GM15510 (cell line): ENCODE data around the gene C17orf100.
A peak's percentile ranks its signal among the peaks of the same experiment; 100 is the strongest.

Experiments used
- POLR2A ChIP-seq: IDR thresholded peaks from 3 replicates; pipeline ENCODE4 v1.6.1; 2011; ENCODE audit warnings: borderline replicate concordance; ENCODE audit not compliant: insufficient read length; ENCODE audit errors: extremely low read depth

C17orf100 gene

GRCh38 chr17:6638046-6638908 is 13.3 kb upstream of the C17orf100 start:
- no peak for TF ChIP-seq POLR2A

GRCh38 chr17:6639014-6639585 is 12.5 kb upstream of the C17orf100 start:
- TF ChIP-seq POLR2A, result no peak

GRCh38 chr17:6639586-6640535 is 11.7 kb upstream of the C17orf100 start:
- no peak for TF ChIP-seq POLR2A

- peak; percentile 96 for TF ChIP-seq POLR2A
Observed at GRCh38 chr17:6640536-6641246, 10.9 kb upstream of the C17orf100 start, which contains the start of the genes KIAA0753 and TXNDC17. TSS of gene KIAA0753 (minus strand) at chr17:6640711. CDS start at chr17:6635103, 5,608 bp downstream. TSS of gene TXNDC17 (plus strand) at chr17:6641060. CDS start at chr17:6641083, 23 bp downstream.

- TF ChIP-seq POLR2A, result no peak
Observed at GRCh38 chr17:6641247-6641863, 10.2 kb upstream of the C17orf100 start.

GRCh38 chr17:6642592-6642991 is 9.0 kb upstream of the C17orf100 start:
- no peak for TF ChIP-seq POLR2A

GRCh38 chr17:6643451-6644125 is 8.0 kb upstream of the C17orf100 start:
- TF ChIP-seq POLR2A, result no peak

- TF ChIP-seq POLR2A, result no peak
Observed at GRCh38 chr17:6648181-6648580, 3.4 kb upstream of the C17orf100 start.

- no peak for TF ChIP-seq POLR2A
Observed at GRCh38 chr17:6651919-6652452, 424 bp downstream of the C17orf100 start.

- TF ChIP-seq POLR2A, result no peak
Observed at GRCh38 chr17:6654841-6655731, 3.5 kb downstream of the C17orf100 start.

GRCh38 chr17:6657633-6658287 is 6.2 kb downstream of the C17orf100 start:
- TF ChIP-seq POLR2A, result no peak
